Neural progenitor cell (in vitro differentiated cells): ENCODE measurements around the gene ATXN7. TPM values are rescaled to one million over a fixed set of nuclear protein-coding genes. Genes with fewer than 3 reads are reported as not detected.

Experiments
- DNase-seq: peaks from one replicate; pipeline ENCODE4 v3.0.0-alpha.2; 2016; ENCODE audit warnings: low spot score
- H2AFZ ChIP-seq: fragments of 200-600 bp; sonication (generic); replicated peaks from 2 replicates; pipeline ENCODE4 v1.6.1; 2016; ENCODE audit warnings: antibody characterized with exemption
- H3F3A ChIP-seq: fragments of 200-600 bp; sonication (generic); 2 replicates; pipeline ENCODE4 v1.6.1; 2016; ENCODE audit warnings: antibody characterized with exemption, low read depth
- H3K27ac ChIP-seq: fragments of 200-600 bp; sonication (generic); 2 replicates; pipeline ENCODE4 v1.5.1; 2016; ENCODE audit warnings: mild to moderate bottlenecking
- H3K27me3 ChIP-seq: fragments of 200-600 bp; sonication (generic); 2 replicates; pipeline ENCODE4 v1.6.1; 2016; ENCODE audit warnings: mild to moderate bottlenecking, moderate library complexity
- H3K36me3 ChIP-seq: fragments of 200-600 bp; sonication (generic); 2 replicates; pipeline ENCODE4 v1.5.1; 2016
- H3K4me1 ChIP-seq: fragments of 200-600 bp; sonication (generic); 2 replicates; pipeline ENCODE4 v1.6.1; 2016; ENCODE audit warnings: mixed run types
- H3K4me2 ChIP-seq: fragments of 200-600 bp; sonication (generic); 2 replicates; pipeline ENCODE4 v1.6.1; 2016
- H3K4me3 ChIP-seq: fragments of 200-600 bp; sonication (generic); 2 replicates; pipeline ENCODE4 v1.5.1; 2016
- H3K79me2 ChIP-seq: fragments of 200-600 bp; sonication (generic); 2 replicates; pipeline ENCODE4 v1.6.1; 2016; ENCODE audit warnings: low read depth
- H3K9ac ChIP-seq: fragments of 200-600 bp; sonication (generic); 2 replicates; pipeline ENCODE4 v1.6.1; 2016
- H3K9me3 ChIP-seq: fragments of 200-600 bp; sonication (generic); 2 replicates; pipeline ENCODE4 v1.5.1; 2016; ENCODE audit warnings: low read depth
- H4K20me1 ChIP-seq: fragments of 200-600 bp; sonication (generic); 2 replicates; pipeline ENCODE4 v1.6.1; 2016; ENCODE audit warnings: low read depth
- H3K27ac Mint-ChIP-seq: 3 replicates; pipeline ENCODE4 v1.8.0; 2021; ENCODE audit warnings: mixed read lengths
- H3K27me3 Mint-ChIP-seq: 2 replicates; pipeline ENCODE4 v1.8.0; 2022; ENCODE audit warnings: low read depth, mild to moderate bottlenecking, inconsistent platforms, moderate library complexity, mixed read lengths; ENCODE audit not compliant: insufficient read depth
- H3K36me3 Mint-ChIP-seq: 3 replicates; pipeline ENCODE4 v1.8.0; 2021; ENCODE audit warnings: mixed read lengths
- H3K4me1 Mint-ChIP-seq: 3 replicates; pipeline ENCODE4 v1.8.0; 2021; ENCODE audit warnings: mixed read lengths
- H3K4me3 Mint-ChIP-seq: 3 replicates; pipeline ENCODE4 v1.8.0; 2021; ENCODE audit warnings: mild to moderate bottlenecking, moderate library complexity, mixed read lengths
- H3K9me3 Mint-ChIP-seq: 3 replicates; pipeline ENCODE4 v1.8.0; 2020; ENCODE audit warnings: mixed read lengths
- EZH2 ChIP-seq: fragments of 200-600 bp; sonication (generic); IDR thresholded peaks from 2 replicates; pipeline ENCODE4 v1.6.1; 2017; ENCODE audit warnings: antibody characterized with exemption, mild to moderate bottlenecking, moderate library complexity
- EZH2phosphoT487 ChIP-seq: fragments of 200-600 bp; sonication (generic); IDR thresholded peaks from 2 replicates; pipeline ENCODE4 v1.6.1; 2017; ENCODE audit warnings: antibody characterized with exemption
- total RNA-seq: library from RNA; depleted of rRNA; stranded (reverse); fragments of >200 nt; gene quantifications from 2 replicates; pipeline ENCODE4 v1.2.3, GENCODE V29; 2015; ENCODE audit warnings: low replicate concordance
- TF ChIP-seq, protein P1 (sequence below): fragments of 200-600 bp; sonication (generic); IDR thresholded peaks from 2 replicates; pipeline ENCODE4 v1.5.1; 2017; ENCODE audit warnings: antibody characterized with exemption, mild to moderate bottlenecking

The ATXN7 gene
- total RNA-seq, 1 donor from 2014 or later = 30.4 TPM

DNA sequence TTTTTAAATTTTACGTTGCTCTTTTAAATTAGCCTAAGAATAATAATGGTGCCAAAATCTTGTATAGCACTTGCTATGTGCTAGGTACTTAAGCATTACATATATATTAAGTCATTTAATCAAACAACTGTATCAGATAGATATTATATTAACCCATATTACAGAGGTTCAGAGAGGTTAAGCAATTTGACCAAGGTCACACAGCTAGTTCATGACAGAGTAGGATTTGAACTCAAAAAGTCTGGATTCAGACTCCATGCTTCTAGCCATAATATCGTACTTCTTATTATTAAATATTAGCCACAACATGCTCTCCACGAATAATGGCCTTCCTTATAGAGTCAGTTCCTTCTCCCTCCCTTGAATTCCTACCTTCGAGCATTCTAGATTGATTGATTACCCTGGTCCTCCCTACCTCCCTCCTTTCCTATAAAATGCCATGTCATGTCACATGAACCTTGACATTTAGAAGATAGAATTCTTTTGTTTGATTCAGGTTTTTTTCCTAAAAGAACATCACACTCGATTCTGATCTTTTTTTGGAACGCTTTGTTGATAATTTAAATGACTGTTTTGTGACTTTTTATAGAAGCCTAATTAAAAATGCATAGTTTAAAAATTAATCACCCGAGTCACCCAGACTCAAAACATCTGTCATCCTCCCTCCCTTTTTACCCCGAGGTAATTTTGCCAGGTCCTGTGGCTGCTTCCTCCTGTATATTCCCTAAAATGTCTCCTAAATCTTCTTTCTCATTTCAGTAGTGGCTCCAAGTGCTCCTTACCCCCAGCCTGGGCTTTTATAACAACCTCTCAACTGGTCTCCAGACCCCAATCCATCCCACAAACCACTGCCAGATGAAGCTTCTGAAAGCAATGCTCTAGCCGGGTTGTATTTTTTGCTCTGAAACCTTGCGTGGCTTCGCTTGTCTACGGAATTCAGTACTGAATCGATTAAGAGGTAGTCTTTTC, 168.2 kb downstream of the ATXN7 start:
- no peaks in the 10 kb centered on the region for H4K20me1 ChIP-seq
- no peak overlapping the region for H3K4me3 Mint-ChIP-seq
- DNase-seq = no peak
- H3K27me3 Mint-ChIP-seq = peaks cover 2% of the 10 kb centered on the region
- H3K36me3 ChIP-seq = no peaks in the 10 kb centered on the region
- no peak overlapping the region for H3K27ac ChIP-seq
- TF ChIP-seq EZH2 (no peak), EZH2phosphoT487 (no peak)
- TF ChIP-seq, protein P1, sequence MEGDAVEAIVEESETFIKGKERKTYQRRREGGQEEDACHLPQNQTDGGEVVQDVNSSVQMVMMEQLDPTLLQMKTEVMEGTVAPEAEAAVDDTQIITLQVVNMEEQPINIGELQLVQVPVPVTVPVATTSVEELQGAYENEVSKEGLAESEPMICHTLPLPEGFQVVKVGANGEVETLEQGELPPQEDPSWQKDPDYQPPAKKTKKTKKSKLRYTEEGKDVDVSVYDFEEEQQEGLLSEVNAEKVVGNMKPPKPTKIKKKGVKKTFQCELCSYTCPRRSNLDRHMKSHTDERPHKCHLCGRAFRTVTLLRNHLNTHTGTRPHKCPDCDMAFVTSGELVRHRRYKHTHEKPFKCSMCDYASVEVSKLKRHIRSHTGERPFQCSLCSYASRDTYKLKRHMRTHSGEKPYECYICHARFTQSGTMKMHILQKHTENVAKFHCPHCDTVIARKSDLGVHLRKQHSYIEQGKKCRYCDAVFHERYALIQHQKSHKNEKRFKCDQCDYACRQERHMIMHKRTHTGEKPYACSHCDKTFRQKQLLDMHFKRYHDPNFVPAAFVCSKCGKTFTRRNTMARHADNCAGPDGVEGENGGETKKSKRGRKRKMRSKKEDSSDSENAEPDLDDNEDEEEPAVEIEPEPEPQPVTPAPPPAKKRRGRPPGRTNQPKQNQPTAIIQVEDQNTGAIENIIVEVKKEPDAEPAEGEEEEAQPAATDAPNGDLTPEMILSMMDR = no peak
- no peaks in the 10 kb centered on the region for H3K79me2 ChIP-seq
- H3F3A ChIP-seq = no peaks in the 10 kb centered on the region
- H3K4me3 ChIP-seq = no peak overlapping the region
- H2AFZ ChIP-seq = no peak overlapping the region
- H3K4me2 ChIP-seq = no peak overlapping the region
- no peaks in the 10 kb centered on the region for H3K9me3 ChIP-seq
- no peak overlapping the region for H3K9ac ChIP-seq
- peaks cover 13% of the 10 kb centered on the region for H3K4me1 Mint-ChIP-seq
- H3K27me3 ChIP-seq = no peaks in the 10 kb centered on the region
- peaks cover 6% of the 10 kb centered on the region for H3K4me1 ChIP-seq
- H3K9me3 Mint-ChIP-seq = no peaks in the 10 kb centered on the region
- H3K27ac Mint-ChIP-seq = peak overlapping the region; percentile 61
- H3K36me3 Mint-ChIP-seq = no peaks in the 10 kb centered on the region

DNA sequence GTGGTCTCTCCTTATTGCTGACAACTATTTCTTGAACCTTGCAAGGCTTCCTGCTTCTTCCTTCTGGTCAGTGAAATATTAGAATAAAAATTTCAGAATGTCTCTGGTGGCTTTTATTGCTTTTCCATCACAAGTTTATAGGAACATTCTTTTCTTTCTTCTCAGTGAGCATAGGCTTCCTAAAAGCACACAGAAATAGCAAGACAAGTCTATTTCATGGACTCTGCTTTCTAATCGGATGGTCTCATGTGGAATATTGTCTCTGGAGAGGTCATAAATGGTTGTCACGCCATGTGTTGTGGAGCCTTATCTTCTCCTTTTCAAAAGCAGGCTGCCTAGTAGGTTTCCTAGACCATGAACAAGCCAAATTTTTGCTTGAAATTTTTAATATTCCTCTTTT, 169.4 kb downstream of the ATXN7 start:
- TF ChIP-seq EZH2phosphoT487 (no peak), EZH2 (no peak)
- TF ChIP-seq, protein P1 = no peak
- Histone ChIP-seq H3K9me3 (no peaks in the 10 kb centered on the region), H2AFZ (no peak overlapping the region), H3F3A (no peaks in the 10 kb centered on the region), H3K4me3 (no peak overlapping the region), H3K27me3 (no peaks in the 10 kb centered on the region), H3K4me2 (no peak overlapping the region), H3K27ac (no peak overlapping the region), H3K36me3 (no peaks in the 10 kb centered on the region), H3K4me1 (no peaks in the 10 kb centered on the region), H3K79me2 (no peaks in the 10 kb centered on the region), H4K20me1 (no peaks in the 10 kb centered on the region), H3K9ac (no peak overlapping the region)
- Mint-ChIP-seq H3K4me1 (peaks cover 8% of the 10 kb centered on the region), H3K27me3 (peaks cover 2% of the 10 kb centered on the region), H3K27ac (no peak overlapping the region), H3K36me3 (no peaks in the 10 kb centered on the region), H3K4me3 (no peak overlapping the region), H3K9me3 (no peaks in the 10 kb centered on the region)
- no peak for DNase-seq

- no peaks in the 10 kb centered on the region for H3K4me1 ChIP-seq
- no peak overlapping the region for H3K4me3 ChIP-seq
- no peaks in the 10 kb centered on the region for H4K20me1 ChIP-seq
- Mint-ChIP-seq H3K4me3 (no peak overlapping the region), H3K9me3 (no peaks in the 10 kb centered on the region), H3K36me3 (no peaks in the 10 kb centered on the region), H3K4me1 (peaks cover 2% of the 10 kb centered on the region), H3K27ac (no peak overlapping the region), H3K27me3 (peaks cover 2% of the 10 kb centered on the region)
- H3K9ac ChIP-seq = no peak overlapping the region
- no peaks in the 10 kb centered on the region for H3K9me3 ChIP-seq
- no peaks in the 10 kb centered on the region for H3K36me3 ChIP-seq
- H3K79me2 ChIP-seq = no peaks in the 10 kb centered on the region
- no peak for DNase-seq
- no peak overlapping the region for H3K27ac ChIP-seq
- no peak overlapping the region for H3K4me2 ChIP-seq
- no peaks in the 10 kb centered on the region for H3K27me3 ChIP-seq
- no peak overlapping the region for H2AFZ ChIP-seq
- no peaks in the 10 kb centered on the region for H3F3A ChIP-seq
- TF ChIP-seq EZH2phosphoT487 = no peak
- TF ChIP-seq, protein P1 = no peak
- no peak for TF ChIP-seq EZH2
Measured at GRCh38 chr3:64037084-64037483, 173.4 kb downstream of the ATXN7 start.
